ENCODE data around the gene TWF1.

The TWF1 gene

DNA sequence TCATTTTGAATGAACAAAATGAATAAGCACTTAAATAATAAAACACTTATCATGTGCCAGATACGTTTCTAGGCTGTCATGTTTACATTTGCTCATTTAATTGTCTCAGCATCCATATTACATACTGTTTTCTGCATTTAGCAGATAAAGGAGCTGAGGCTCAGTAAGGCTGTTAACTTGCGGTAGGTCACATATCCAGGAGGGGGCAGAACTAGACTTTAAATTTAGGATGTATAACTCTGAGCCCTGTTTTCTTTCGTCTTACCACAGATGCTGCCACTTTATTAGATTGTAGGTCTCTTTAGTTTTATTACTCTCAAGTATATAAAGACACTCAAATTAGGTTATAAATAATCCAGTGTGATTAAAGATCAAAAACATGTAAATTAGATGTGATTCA lies 29.6 kb downstream of the TWF1 start:
- TF ChIP-seq, protein P1, sequence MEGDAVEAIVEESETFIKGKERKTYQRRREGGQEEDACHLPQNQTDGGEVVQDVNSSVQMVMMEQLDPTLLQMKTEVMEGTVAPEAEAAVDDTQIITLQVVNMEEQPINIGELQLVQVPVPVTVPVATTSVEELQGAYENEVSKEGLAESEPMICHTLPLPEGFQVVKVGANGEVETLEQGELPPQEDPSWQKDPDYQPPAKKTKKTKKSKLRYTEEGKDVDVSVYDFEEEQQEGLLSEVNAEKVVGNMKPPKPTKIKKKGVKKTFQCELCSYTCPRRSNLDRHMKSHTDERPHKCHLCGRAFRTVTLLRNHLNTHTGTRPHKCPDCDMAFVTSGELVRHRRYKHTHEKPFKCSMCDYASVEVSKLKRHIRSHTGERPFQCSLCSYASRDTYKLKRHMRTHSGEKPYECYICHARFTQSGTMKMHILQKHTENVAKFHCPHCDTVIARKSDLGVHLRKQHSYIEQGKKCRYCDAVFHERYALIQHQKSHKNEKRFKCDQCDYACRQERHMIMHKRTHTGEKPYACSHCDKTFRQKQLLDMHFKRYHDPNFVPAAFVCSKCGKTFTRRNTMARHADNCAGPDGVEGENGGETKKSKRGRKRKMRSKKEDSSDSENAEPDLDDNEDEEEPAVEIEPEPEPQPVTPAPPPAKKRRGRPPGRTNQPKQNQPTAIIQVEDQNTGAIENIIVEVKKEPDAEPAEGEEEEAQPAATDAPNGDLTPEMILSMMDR (conservative IDR thresholded peaks at IDR 0.05; ENCODE audit: low read depth, low read length), result peak; percentile 53
- no peak for DNase-seq (ENCODE audit: low read depth)
- no peak overlapping the region for H3K4me3 ChIP-seq (ENCODE audit: low read length)

DNA sequence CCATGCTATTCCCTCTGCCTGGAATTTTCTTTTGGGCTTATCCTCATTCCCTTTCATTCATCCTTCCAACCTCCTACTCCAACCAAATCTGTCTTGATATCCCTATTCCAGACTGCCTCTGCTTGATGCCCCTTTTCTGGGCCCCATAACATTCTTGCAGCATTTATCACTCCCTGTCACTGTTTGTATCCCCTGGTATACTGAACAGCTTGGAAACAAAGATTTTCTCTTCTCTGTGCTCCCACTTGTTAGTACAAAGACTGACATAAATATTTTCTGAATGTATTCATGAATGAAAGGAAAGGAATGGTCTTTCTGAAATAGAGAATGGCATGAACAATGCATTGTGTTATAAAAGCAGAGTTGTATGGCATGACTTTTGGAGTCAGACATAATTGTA lies 39.8 kb downstream of the TWF1 start:
- DNase-seq (ENCODE audit: low read depth), result no peak
- TF ChIP-seq, protein P1 (conservative IDR thresholded peaks at IDR 0.05; ENCODE audit: low read depth, low read length), result no peak
- no peak overlapping the region for H3K4me3 ChIP-seq (ENCODE audit: low read length)

DNA sequence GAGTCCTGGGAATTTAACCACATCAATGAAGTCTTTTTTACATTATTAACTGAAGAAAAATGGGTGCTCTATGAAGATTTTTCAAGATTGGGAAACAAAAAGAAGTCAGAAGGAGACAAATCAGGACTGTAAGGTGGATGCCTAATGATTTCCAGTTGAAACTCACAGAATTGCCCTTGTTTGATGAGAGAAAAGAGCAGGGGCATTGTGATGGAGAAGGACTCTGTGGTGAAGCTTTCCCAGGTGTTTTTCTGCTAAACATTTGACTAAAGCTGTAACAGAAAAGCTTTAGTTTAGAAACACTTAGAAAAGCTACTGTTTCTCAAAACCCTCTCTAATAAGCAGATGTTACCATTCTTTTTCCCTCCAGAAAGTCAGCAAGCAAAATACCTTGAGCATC lies 41.6 kb downstream of the TWF1 start:
- no peak overlapping the region for H3K4me3 ChIP-seq (ENCODE audit: low read length)
- TF ChIP-seq, protein P1 (conservative IDR thresholded peaks at IDR 0.05; ENCODE audit: low read depth, low read length), result no peak
- DNase-seq (ENCODE audit: low read depth), result no peak

DNA sequence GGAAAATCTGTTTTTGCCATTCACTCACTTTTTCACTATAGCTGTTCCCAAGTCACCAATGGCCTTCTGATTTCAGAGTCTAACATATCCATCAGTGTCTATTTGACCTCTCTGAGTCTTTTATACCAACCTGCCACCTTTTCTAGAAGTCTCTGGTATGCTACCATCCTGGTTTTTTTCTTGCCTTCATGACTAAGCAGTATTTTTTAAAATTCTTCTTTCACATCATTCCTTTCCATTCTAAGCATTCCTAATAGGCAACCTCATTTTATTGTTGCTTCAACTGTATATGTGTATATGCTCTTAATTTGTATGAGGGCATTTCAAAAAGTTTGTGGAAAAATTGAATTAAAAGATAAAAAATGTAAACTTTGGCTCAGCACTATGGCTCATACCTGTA lies 42.3 kb downstream of the TWF1 start:
- DNase-seq (ENCODE audit: low read depth), result no peak
- H3K4me3 ChIP-seq (ENCODE audit: low read length), result no peak overlapping the region
- TF ChIP-seq, protein P1 (conservative IDR thresholded peaks at IDR 0.05; ENCODE audit: low read depth, low read length), result no peak

DNA sequence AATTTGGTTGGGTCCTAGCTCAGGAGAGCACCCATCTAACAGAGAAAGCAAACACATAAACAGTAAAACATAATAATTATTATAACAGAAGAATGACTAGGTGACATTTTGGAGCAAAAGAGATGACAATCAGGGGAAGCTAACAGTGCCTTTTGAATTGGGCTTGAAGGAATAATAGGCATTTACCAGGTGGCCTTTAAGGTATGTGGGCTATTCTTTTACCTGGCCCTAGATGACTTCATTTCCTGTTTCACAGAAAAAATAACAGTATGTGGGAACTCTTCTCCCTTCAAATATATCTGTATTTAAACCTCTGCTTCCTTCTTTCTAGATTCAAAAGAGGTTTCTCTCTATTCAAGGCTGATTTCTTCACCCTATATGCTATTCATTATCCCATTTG lies 43.5 kb downstream of the TWF1 start:
- no peak overlapping the region for H3K4me3 ChIP-seq (ENCODE audit: low read length)
- no peak for DNase-seq (ENCODE audit: low read depth)
- TF ChIP-seq, protein P1 (conservative IDR thresholded peaks at IDR 0.05; ENCODE audit: low read depth, low read length), result no peak

DNA sequence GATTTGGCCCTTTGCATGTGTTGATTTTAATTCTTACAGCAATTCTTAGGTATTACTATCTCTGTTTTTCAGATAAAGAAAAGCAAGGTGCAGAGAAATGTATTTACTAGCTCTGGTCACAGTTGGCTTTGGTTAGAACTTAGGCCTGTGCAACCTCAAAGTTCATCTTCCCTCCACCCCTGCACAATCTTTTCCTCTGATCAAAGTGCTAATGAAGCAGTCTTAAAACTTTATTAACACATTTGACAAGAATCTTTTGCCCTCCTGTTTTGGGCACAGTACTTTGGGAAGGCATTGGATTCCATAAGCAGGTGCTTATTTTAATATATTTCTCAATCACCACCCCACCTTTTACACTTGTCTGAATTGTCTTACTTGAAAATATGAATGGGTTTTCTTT lies 44.6 kb downstream of the TWF1 start:
- TF ChIP-seq, protein P1 (conservative IDR thresholded peaks at IDR 0.05; ENCODE audit: low read depth, low read length), result no peak
- no peak for DNase-seq (ENCODE audit: low read depth)
- no peak overlapping the region for H3K4me3 ChIP-seq (ENCODE audit: low read length)

DNA sequence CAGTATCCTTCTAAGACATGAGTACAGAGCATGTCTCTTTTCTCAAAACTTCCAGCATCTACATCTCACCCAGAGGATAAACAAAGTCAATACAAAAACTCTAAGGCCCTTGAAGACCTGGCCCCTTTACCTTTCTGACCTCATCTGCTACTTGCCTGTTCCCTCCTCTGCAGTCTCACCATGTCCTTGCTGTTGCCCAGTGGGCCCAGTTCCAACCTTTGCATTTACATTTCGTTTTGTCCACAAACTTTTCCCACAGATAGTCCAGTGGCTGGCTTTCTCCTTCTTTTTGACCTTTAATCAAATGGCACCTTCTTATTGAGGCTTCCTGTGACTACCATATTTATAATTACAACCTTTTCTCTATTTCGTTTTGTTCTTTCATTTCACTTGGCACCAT lies 45.7 kb downstream of the TWF1 start:
- H3K4me3 ChIP-seq (ENCODE audit: low read length), result no peak overlapping the region
- TF ChIP-seq, protein P1 (conservative IDR thresholded peaks at IDR 0.05; ENCODE audit: low read depth, low read length), result no peak
- no peak for DNase-seq (ENCODE audit: low read depth)

Measured in retinal pigment epithelial cell (primary cell).